ENCODE results near the gene DDB1.

Gene DDB1

GRCh38 chr11:61367406-61367805, 34.5 kb upstream of the DDB1 start:
- no peaks in the 10 kb centered on the region for H3K9me3 ChIP-seq (ENCODE audit: control insufficient read depth, insufficient read depth, low read length)
- H3K27ac ChIP-seq (ENCODE audit: low read length): no peak overlapping the region
- no CpG with 5 or more reads among the region's 6 CpGs for WGBS (ENCODE audit: insufficient coverage, insufficient read length)
- no peak for DNase-seq (ENCODE audit: low read depth, low spot score)
- no peak overlapping the region for H3K4me3 ChIP-seq (ENCODE audit: low read length)
- no peaks in the 10 kb centered on the region for H3K27me3 ChIP-seq (ENCODE audit: control insufficient read depth, insufficient read depth, low read length)
- peaks cover 25% of the 10 kb centered on the region; the same call in 1 of the 2 replicates for H3K36me3 ChIP-seq (ENCODE audit: control insufficient read depth, insufficient read depth, low read length)
- no peaks in the 10 kb centered on the region for H3K4me1 ChIP-seq (ENCODE audit: control insufficient read depth, insufficient read depth, low read length)

- Histone ChIP-seq H3K36me3 (ENCODE audit: control insufficient read depth, insufficient read depth, low read length) (peaks cover 23% of the 10 kb centered on the region; the same call in 1 of the 2 replicates), H3K27ac (ENCODE audit: low read length) (no peak overlapping the region), H3K4me1 (ENCODE audit: control insufficient read depth, insufficient read depth, low read length) (no peaks in the 10 kb centered on the region), H3K9me3 (ENCODE audit: control insufficient read depth, insufficient read depth, low read length) (no peaks in the 10 kb centered on the region), H3K4me3 (ENCODE audit: low read length) (no peak overlapping the region), H3K27me3 (ENCODE audit: control insufficient read depth, insufficient read depth, low read length) (no peaks in the 10 kb centered on the region)
- DNase-seq (ENCODE audit: low read depth, low spot score): no peak
- no CpG with 5 or more reads among the region's 5 CpGs for WGBS (ENCODE audit: insufficient coverage, insufficient read length)
These were observed 31.2 kb upstream of the DDB1 start for GRCh38 chr11:61364012-61364675.

- H3K36me3 ChIP-seq (ENCODE audit: control insufficient read depth, insufficient read depth, low read length): peaks cover 13% of the 10 kb centered on the region; the same call in 1 of the 2 replicates
- no peaks in the 10 kb centered on the region for H3K9me3 ChIP-seq (ENCODE audit: control insufficient read depth, insufficient read depth, low read length)
- H3K27me3 ChIP-seq (ENCODE audit: control insufficient read depth, insufficient read depth, low read length): no peaks in the 10 kb centered on the region
- no CpG with 5 or more reads among the region's 12 CpGs for WGBS (ENCODE audit: insufficient coverage, insufficient read length)
- no peak for DNase-seq (ENCODE audit: low read depth, low spot score)
- H3K27ac ChIP-seq (ENCODE audit: low read length): no peak overlapping the region
- no peaks in the 10 kb centered on the region for H3K4me1 ChIP-seq (ENCODE audit: control insufficient read depth, insufficient read depth, low read length)
- H3K4me3 ChIP-seq (ENCODE audit: low read length): peak overlapping the region; percentile 51
These were observed 29.6 kb upstream of the DDB1 start for GRCh38 chr11:61362542-61362875.

GRCh38 chr11:61361741-61362541, 29.0 kb upstream of the DDB1 start, which contains the start of the genes CYB561A3 and TMEM138:
Gene CYB561A3 (minus strand): TSS chr11:61361882. CDS start chr11:61356713, 5,169 bp downstream.
Gene TMEM138 (plus strand): TSS chr11:61362374. CDS start chr11:61364391, 2,017 bp downstream.
- Histone ChIP-seq H3K36me3 (ENCODE audit: control insufficient read depth, insufficient read depth, low read length) (peaks cover 13% of the 10 kb centered on the region; the same call in 1 of the 2 replicates), H3K27me3 (ENCODE audit: control insufficient read depth, insufficient read depth, low read length) (no peaks in the 10 kb centered on the region), H3K4me3 (ENCODE audit: low read length) (peak within 1 kb of the TSS; percentile 51), H3K9me3 (ENCODE audit: control insufficient read depth, insufficient read depth, low read length) (no peaks in the 10 kb centered on the region), H3K4me1 (ENCODE audit: control insufficient read depth, insufficient read depth, low read length) (no peaks in the 10 kb centered on the region), H3K27ac (ENCODE audit: low read length) (no peak within 1 kb of the TSS)
- DNase-seq (ENCODE audit: low read depth, low spot score): peak; percentile 57
- WGBS (ENCODE audit: insufficient coverage, insufficient read length): no CpG with 5 or more reads among the region's 63 CpGs

- DNase-seq (ENCODE audit: low read depth, low spot score): no peak
- Histone ChIP-seq H3K27ac (ENCODE audit: low read length) (no peak overlapping the region), H3K27me3 (ENCODE audit: control insufficient read depth, insufficient read depth, low read length) (no peaks in the 10 kb centered on the region), H3K4me1 (ENCODE audit: control insufficient read depth, insufficient read depth, low read length) (no peaks in the 10 kb centered on the region), H3K9me3 (ENCODE audit: control insufficient read depth, insufficient read depth, low read length) (no peaks in the 10 kb centered on the region), H3K36me3 (ENCODE audit: control insufficient read depth, insufficient read depth, low read length) (peaks cover 9% of the 10 kb centered on the region; the same call in 1 of the 2 replicates), H3K4me3 (ENCODE audit: low read length) (peak overlapping the region; percentile 51)
- no CpG with 5 or more reads among the region's 22 CpGs for WGBS (ENCODE audit: insufficient coverage, insufficient read length)
These were observed 28.4 kb upstream of the DDB1 start for GRCh38 chr11:61361237-61361740.

- WGBS (ENCODE audit: insufficient coverage, insufficient read length): no CpG with 5 or more reads among the region's 6 CpGs
- no peak overlapping the region for H3K4me3 ChIP-seq (ENCODE audit: low read length)
- no peaks in the 10 kb centered on the region for H3K27me3 ChIP-seq (ENCODE audit: control insufficient read depth, insufficient read depth, low read length)
- DNase-seq (ENCODE audit: low read depth, low spot score): no peak
- no peak overlapping the region for H3K27ac ChIP-seq (ENCODE audit: low read length)
- H3K9me3 ChIP-seq (ENCODE audit: control insufficient read depth, insufficient read depth, low read length): no peaks in the 10 kb centered on the region
- peaks cover 4% of the 10 kb centered on the region; the same call in 1 of the 2 replicates for H3K36me3 ChIP-seq (ENCODE audit: control insufficient read depth, insufficient read depth, low read length)
- H3K4me1 ChIP-seq (ENCODE audit: control insufficient read depth, insufficient read depth, low read length): no peaks in the 10 kb centered on the region
These were observed 26.6 kb upstream of the DDB1 start for GRCh38 chr11:61359516-61359915.

- DNase-seq (ENCODE audit: low read depth, low spot score): no peak
- H3K27me3 ChIP-seq (ENCODE audit: control insufficient read depth, insufficient read depth, low read length): no peaks in the 10 kb centered on the region
- no CpG with 5 or more reads among the region's 11 CpGs for WGBS (ENCODE audit: insufficient coverage, insufficient read length)
- H3K36me3 ChIP-seq (ENCODE audit: control insufficient read depth, insufficient read depth, low read length): no peaks in the 10 kb centered on the region
- no peaks in the 10 kb centered on the region for H3K4me1 ChIP-seq (ENCODE audit: control insufficient read depth, insufficient read depth, low read length)
- no peak overlapping the region for H3K4me3 ChIP-seq (ENCODE audit: low read length)
- no peak overlapping the region for H3K27ac ChIP-seq (ENCODE audit: low read length)
- no peaks in the 10 kb centered on the region for H3K9me3 ChIP-seq (ENCODE audit: control insufficient read depth, insufficient read depth, low read length)
These were observed 25.7 kb upstream of the DDB1 start for GRCh38 chr11:61358566-61358965.

GRCh38 chr11:61357894-61358239, 25.0 kb upstream of the DDB1 start:
- peaks cover 3% of the 10 kb centered on the region; the same call in 1 of the 2 replicates for H3K36me3 ChIP-seq (ENCODE audit: control insufficient read depth, insufficient read depth, low read length)
- H3K27me3 ChIP-seq (ENCODE audit: control insufficient read depth, insufficient read depth, low read length): no peaks in the 10 kb centered on the region
- no peaks in the 10 kb centered on the region for H3K4me1 ChIP-seq (ENCODE audit: control insufficient read depth, insufficient read depth, low read length)
- no peak overlapping the region for H3K27ac ChIP-seq (ENCODE audit: low read length)
- no CpG with 5 or more reads among the region's 6 CpGs for WGBS (ENCODE audit: insufficient coverage, insufficient read length)
- H3K4me3 ChIP-seq (ENCODE audit: low read length): no peak overlapping the region
- DNase-seq (ENCODE audit: low read depth, low spot score): no peak
- no peaks in the 10 kb centered on the region for H3K9me3 ChIP-seq (ENCODE audit: control insufficient read depth, insufficient read depth, low read length)

- H3K4me3 ChIP-seq (ENCODE audit: low read length): no peak overlapping the region
- H3K27ac ChIP-seq (ENCODE audit: low read length): no peak overlapping the region
- peaks cover 4% of the 10 kb centered on the region; the same call in 1 of the 2 replicates for H3K36me3 ChIP-seq (ENCODE audit: control insufficient read depth, insufficient read depth, low read length)
- WGBS (ENCODE audit: insufficient coverage, insufficient read length): no CpG with 5 or more reads among the region's 9 CpGs
- no peaks in the 10 kb centered on the region for H3K9me3 ChIP-seq (ENCODE audit: control insufficient read depth, insufficient read depth, low read length)
- H3K4me1 ChIP-seq (ENCODE audit: control insufficient read depth, insufficient read depth, low read length): no peaks in the 10 kb centered on the region
- no peak for DNase-seq (ENCODE audit: low read depth, low spot score)
- H3K27me3 ChIP-seq (ENCODE audit: control insufficient read depth, insufficient read depth, low read length): no peaks in the 10 kb centered on the region
These were observed 24.5 kb upstream of the DDB1 start for GRCh38 chr11:61357233-61357893.

- H3K36me3 ChIP-seq (ENCODE audit: control insufficient read depth, insufficient read depth, low read length): peaks cover 4% of the 10 kb centered on the region; the same call in 1 of the 2 replicates
- no peak overlapping the region for H3K27ac ChIP-seq (ENCODE audit: low read length)
- WGBS (ENCODE audit: insufficient coverage, insufficient read length): no CpG with 5 or more reads among the region's 4 CpGs
- H3K27me3 ChIP-seq (ENCODE audit: control insufficient read depth, insufficient read depth, low read length): no peaks in the 10 kb centered on the region
- H3K4me3 ChIP-seq (ENCODE audit: low read length): no peak overlapping the region
- no peaks in the 10 kb centered on the region for H3K4me1 ChIP-seq (ENCODE audit: control insufficient read depth, insufficient read depth, low read length)
- DNase-seq (ENCODE audit: low read depth, low spot score): no peak
- no peaks in the 10 kb centered on the region for H3K9me3 ChIP-seq (ENCODE audit: control insufficient read depth, insufficient read depth, low read length)
These were observed 23.8 kb upstream of the DDB1 start for GRCh38 chr11:61356706-61357105.

Data from iPS DF 6.9 (cell line).